Peyer's patch (tissue), 4 donors: ENCODE data around the gene EYA2. TPM values are rescaled to one million over a fixed set of nuclear protein-coding genes. Genes with fewer than 3 reads are reported as not detected.

Experiments used
- DNase-seq, 3 donors: peaks; one replicate each; pipeline ENCODE4 v3.0.0-alpha.2; 2017 to 2019
- H3K27ac ChIP-seq, 4 donors: fragments of 200-600 bp; sonication (generic); one replicate each; pipeline ENCODE4 v1.5.1; 2016 to 2019
- H3K27me3 ChIP-seq, 2 donors: fragments of 200-600 bp; sonication (generic); one replicate each; pipeline ENCODE4 v1.5.1; 2019
- H3K36me3 ChIP-seq, 3 donors: fragments of 200-600 bp; sonication (generic); one replicate each; pipeline ENCODE4 v1.5.1; 2016 to 2019
- H3K4me1 ChIP-seq, 4 donors: fragments of 200-600 bp; sonication (generic); one replicate each; pipeline ENCODE4 v1.5.1; 2016 to 2019
- H3K4me3 ChIP-seq, 4 donors: fragments of 200-600 bp; sonication (generic); 1 replicate in 3 of 4; 2 replicates in 1 of 4; pipeline ENCODE4 v1.5.1; 2016 to 2019; ENCODE audit warnings: mild to moderate bottlenecking in 1 of 4
- H3K9me3 ChIP-seq, 4 donors: fragments of 200-600 bp; sonication (generic); one replicate each; pipeline ENCODE4 v1.5.1; 2016 to 2019; ENCODE audit warnings: mild to moderate bottlenecking in 1 of 4
- CTCF ChIP-seq, 6 experiments: fragments of 450-650 bp in 4 of 6; fragments of 200-600 bp in 2 of 6; sonication (generic) in 1 of 6; IDR thresholded peaks; one replicate each; pipeline ENCODE4 v1.5.1; 2017 to 2019; ENCODE audit warnings: antibody characterized with exemption in 6 of 6, mild to moderate bottlenecking in 3 of 6, moderate library complexity in 1 of 6
- POLR2A ChIP-seq, 2 donors: fragments of 450-650 bp; IDR thresholded peaks; one replicate each; pipeline ENCODE4 v1.5.1; 2017; ENCODE audit warnings: antibody characterized with exemption in 2 of 2, mild to moderate bottlenecking in 2 of 2, moderate library complexity in 2 of 2
- total RNA-seq, 4 donors: library from RNA; depleted of rRNA; stranded (reverse); fragments of >200 nt; gene quantifications; one replicate each; pipeline ENCODE4 v1.1.0, GENCODE V29; 2016

EYA2 gene
- total RNA-seq, 4 donors from 2014 or later = 0.40 to 1.7 TPM; not detected in 2

GRCh38 chr20:46983466-46983865 is 88.8 kb downstream of the EYA2 start:
- no peak overlapping the region for H3K4me3 ChIP-seq
- H3K9me3 ChIP-seq = no peaks in the 10 kb centered on the region
- no peak for TF ChIP-seq POLR2A (IDR thresholded peaks at IDR 0.05)
- no peak for TF ChIP-seq CTCF (IDR thresholded peaks at IDR 0.05)
- no peak for DNase-seq
- no peaks in the 10 kb centered on the region for H3K4me1 ChIP-seq
- no peak overlapping the region for H3K27ac ChIP-seq
- no peaks in the 10 kb centered on the region for H3K27me3 ChIP-seq
- H3K36me3 ChIP-seq = no peaks in the 10 kb centered on the region

- H3K4me1 ChIP-seq = no peaks in the 10 kb centered on the region
- DNase-seq = no peak
- H3K27ac ChIP-seq = no peak overlapping the region
- H3K9me3 ChIP-seq = no peaks in the 10 kb centered on the region
- no peaks in the 10 kb centered on the region for H3K27me3 ChIP-seq
- no peaks in the 10 kb centered on the region for H3K36me3 ChIP-seq
- TF ChIP-seq POLR2A (IDR thresholded peaks at IDR 0.05) (no peak), CTCF (IDR thresholded peaks at IDR 0.05) (no peak)
- no peak overlapping the region for H3K4me3 ChIP-seq
Observed at GRCh38 chr20:46984405-46984804, 89.8 kb downstream of the EYA2 start.

- no peak for TF ChIP-seq POLR2A (IDR thresholded peaks at IDR 0.05)
- TF ChIP-seq CTCF (IDR thresholded peaks at IDR 0.05) = no peak
- no peak overlapping the region for H3K4me3 ChIP-seq
Observed at GRCh38 chr20:46985250-46985649, 90.6 kb downstream of the EYA2 start.

GRCh38 chr20:46985671-46986070 is 91.0 kb downstream of the EYA2 start:
- DNase-seq = no peak
- no peaks in the 10 kb centered on the region for H3K4me1 ChIP-seq
- no peaks in the 10 kb centered on the region for H3K36me3 ChIP-seq
- no peak overlapping the region for H3K27ac ChIP-seq
- H3K27me3 ChIP-seq = no peaks in the 10 kb centered on the region
- TF ChIP-seq POLR2A (IDR thresholded peaks at IDR 0.05) = no peak
- TF ChIP-seq CTCF (IDR thresholded peaks at IDR 0.05) = no peak
- no peak overlapping the region for H3K4me3 ChIP-seq
- H3K9me3 ChIP-seq = no peaks in the 10 kb centered on the region

More at GRCh38 chr20:46985250-46985649, 90.6 kb downstream of the EYA2 start:
- H3K36me3 ChIP-seq = no peaks in the 10 kb centered on the region
- H3K9me3 ChIP-seq = no peaks in the 10 kb centered on the region
- H3K4me1 ChIP-seq = no peaks in the 10 kb centered on the region
- H3K27me3 ChIP-seq = no peaks in the 10 kb centered on the region
- H3K27ac ChIP-seq = no peak overlapping the region
- no peak for DNase-seq

GRCh38 chr20:46987001-46987400 is 92.4 kb downstream of the EYA2 start:
- H3K9me3 ChIP-seq = no peaks in the 10 kb centered on the region
- H3K27ac ChIP-seq = no peak overlapping the region
- no peaks in the 10 kb centered on the region for H3K4me1 ChIP-seq
- no peaks in the 10 kb centered on the region for H3K27me3 ChIP-seq
- H3K36me3 ChIP-seq = no peaks in the 10 kb centered on the region
- no peak for TF ChIP-seq POLR2A (IDR thresholded peaks at IDR 0.05)
- no peak for TF ChIP-seq CTCF (IDR thresholded peaks at IDR 0.05)
- no peak overlapping the region for H3K4me3 ChIP-seq
- DNase-seq = no peak

GRCh38 chr20:46990017-46990595 is 95.5 kb downstream of the EYA2 start:
- H3K27ac ChIP-seq = no peak overlapping the region
- no peak for DNase-seq
- no peak overlapping the region for H3K4me3 ChIP-seq
- no peaks in the 10 kb centered on the region for H3K9me3 ChIP-seq
- H3K4me1 ChIP-seq = no peaks in the 10 kb centered on the region
- H3K36me3 ChIP-seq = no peaks in the 10 kb centered on the region
- TF ChIP-seq CTCF (IDR thresholded peaks at IDR 0.05) = no peak
- TF ChIP-seq POLR2A (IDR thresholded peaks at IDR 0.05) = no peak
- H3K27me3 ChIP-seq = no peaks in the 10 kb centered on the region
